Epithelial cell of proximal tubule (primary cell): ENCODE data around the gene OGDHL. TPM values are rescaled to one million over a fixed set of nuclear protein-coding genes. Genes with fewer than 3 reads are reported as not detected.

Source experiments
- DNase-seq: peaks from one replicate; pipeline ENCODE4 v3.0.0-alpha.2; 2011; ENCODE audit warnings: low read depth
- H3K4me3 ChIP-seq: 2 replicates; pipeline ENCODE4 v1.5.1; 2011; ENCODE audit warnings: low read depth, mild to moderate bottlenecking, low read length
- total RNA-seq: library from RNA; depleted of rRNA; stranded (reverse); fragments of >200 nt; gene quantifications from 2 replicates; pipeline ENCODE4 v1.2.3, GENCODE V29; 2015
- TF ChIP-seq, protein P1 (sequence below): conservative IDR thresholded peaks from 2 replicates; pipeline ENCODE4 v1.5.1; 2012; ENCODE audit warnings: low read depth, mild to moderate bottlenecking, low read length

OGDHL gene
- 0.36 and 1.8 TPM in 2 replicates for total RNA-seq

DNA sequence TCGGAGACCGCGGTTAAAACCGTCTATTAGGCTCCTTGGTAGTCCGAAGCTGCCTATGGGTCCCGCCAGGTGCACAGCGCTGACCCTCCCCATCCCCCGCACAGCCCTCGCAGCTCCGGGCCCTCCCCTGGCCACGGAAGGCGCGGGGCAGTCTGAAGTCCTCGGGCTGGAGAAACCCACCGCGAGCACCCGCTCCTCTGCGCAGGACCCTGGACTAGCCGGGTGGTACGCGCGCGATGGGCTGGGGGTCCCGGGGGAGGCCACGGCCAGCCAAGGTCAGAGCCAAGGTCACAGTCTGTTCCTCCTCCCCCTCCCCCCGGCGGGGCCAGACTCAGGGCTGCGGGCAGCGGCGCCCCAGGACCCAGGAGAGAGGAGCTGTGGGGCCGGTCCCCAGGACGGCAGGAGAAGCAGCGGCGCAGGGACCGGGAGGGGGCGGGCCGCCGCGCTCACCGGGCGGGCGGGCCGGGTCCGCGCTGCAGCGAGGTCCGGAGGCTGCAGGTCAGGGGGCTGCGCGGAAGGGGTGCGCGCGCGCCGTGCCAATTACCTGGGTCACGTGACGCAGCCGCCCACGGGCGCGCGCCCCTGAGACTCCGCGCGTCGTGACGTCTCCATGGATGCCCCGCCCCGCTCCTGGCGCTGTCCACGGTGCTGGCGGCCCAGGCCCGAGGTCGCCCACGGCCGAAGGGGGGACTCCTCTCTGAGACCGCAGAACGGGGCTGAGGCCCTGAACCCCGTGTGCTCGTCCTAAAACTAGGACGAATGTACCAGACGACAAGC, at the start of gene OGDHL:
Gene OGDHL (minus strand): TSS at position 535 of the 777 bp plus-strand sequence. CDS start 3,731 bp downstream, outside the sequence.
- peak within 1 kb of the TSS; percentile 71 for H3K4me3 ChIP-seq
- TF ChIP-seq, protein P1, sequence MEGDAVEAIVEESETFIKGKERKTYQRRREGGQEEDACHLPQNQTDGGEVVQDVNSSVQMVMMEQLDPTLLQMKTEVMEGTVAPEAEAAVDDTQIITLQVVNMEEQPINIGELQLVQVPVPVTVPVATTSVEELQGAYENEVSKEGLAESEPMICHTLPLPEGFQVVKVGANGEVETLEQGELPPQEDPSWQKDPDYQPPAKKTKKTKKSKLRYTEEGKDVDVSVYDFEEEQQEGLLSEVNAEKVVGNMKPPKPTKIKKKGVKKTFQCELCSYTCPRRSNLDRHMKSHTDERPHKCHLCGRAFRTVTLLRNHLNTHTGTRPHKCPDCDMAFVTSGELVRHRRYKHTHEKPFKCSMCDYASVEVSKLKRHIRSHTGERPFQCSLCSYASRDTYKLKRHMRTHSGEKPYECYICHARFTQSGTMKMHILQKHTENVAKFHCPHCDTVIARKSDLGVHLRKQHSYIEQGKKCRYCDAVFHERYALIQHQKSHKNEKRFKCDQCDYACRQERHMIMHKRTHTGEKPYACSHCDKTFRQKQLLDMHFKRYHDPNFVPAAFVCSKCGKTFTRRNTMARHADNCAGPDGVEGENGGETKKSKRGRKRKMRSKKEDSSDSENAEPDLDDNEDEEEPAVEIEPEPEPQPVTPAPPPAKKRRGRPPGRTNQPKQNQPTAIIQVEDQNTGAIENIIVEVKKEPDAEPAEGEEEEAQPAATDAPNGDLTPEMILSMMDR, result no peak
- DNase-seq, result no peak

- TF ChIP-seq, protein P1, result no peak
- H3K4me3 ChIP-seq, result no peak overlapping the region
- DNase-seq, result no peak
These were observed 41.9 kb upstream of the OGDHL start for GRCh38 chr10:49803988-49804387.

GRCh38 chr10:49798275-49798674, 36.2 kb upstream of the OGDHL start:
- TF ChIP-seq, protein P1, result no peak
- H3K4me3 ChIP-seq, result no peak overlapping the region
- DNase-seq, result no peak

DNA sequence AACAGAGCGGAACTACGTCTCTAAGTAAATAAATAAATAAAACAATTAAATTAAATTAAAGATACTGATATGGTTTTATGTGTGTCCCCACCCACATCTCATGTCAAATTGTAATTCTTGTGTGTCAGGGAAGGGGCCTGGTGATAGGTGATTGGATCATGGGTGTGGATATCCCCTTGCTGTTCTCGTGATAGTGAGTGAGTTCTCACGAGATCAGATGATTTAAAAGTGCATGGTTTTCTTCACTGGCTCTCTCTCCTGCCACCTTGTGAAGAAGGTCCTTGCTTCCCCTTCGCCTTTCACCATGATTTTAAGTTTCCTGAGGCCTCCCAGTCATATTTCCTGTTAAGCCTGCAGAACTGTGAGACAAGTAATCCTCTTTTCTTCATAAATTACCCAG, 29.0 kb upstream of the OGDHL start:
- no peak overlapping the region for H3K4me3 ChIP-seq
- DNase-seq, result no peak
- TF ChIP-seq, protein P1, result no peak

DNA sequence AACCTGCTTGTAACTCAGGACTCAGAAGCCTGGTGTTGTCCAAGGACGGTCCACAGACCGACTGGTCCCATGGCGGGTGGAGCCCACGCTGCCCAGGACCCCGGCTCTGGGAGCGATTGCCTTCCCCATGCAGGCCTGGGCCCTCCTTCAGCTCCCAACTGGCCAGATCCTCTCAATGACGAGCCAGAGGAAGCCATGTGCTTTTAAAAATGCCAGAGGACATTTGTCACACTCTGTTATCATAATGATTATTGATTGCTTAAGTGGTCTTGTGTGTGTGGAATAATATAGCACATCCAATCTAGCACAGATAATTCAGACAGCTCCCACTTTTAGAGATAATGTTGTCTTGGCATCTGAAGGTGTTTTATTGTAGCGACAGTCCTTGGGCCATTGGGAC, 22.6 kb upstream of the OGDHL start:
- no peak for DNase-seq
- TF ChIP-seq, protein P1, result no peak
- H3K4me3 ChIP-seq, result no peak overlapping the region

- TF ChIP-seq, protein P1, result no peak
- no peak overlapping the region for H3K4me3 ChIP-seq
- DNase-seq, result no peak
These were observed 21.5 kb upstream of the OGDHL start for GRCh38 chr10:49783645-49784044.

- no peak overlapping the region for H3K4me3 ChIP-seq
- TF ChIP-seq, protein P1, result no peak
- DNase-seq, result no peak
These were observed 19.1 kb upstream of the OGDHL start for GRCh38 chr10:49781247-49781646.
